ENCODE results near the gene GALNTL6.

- TF ChIP-seq BHLHE40 (IDR thresholded peaks at IDR 0.05; ENCODE audit: borderline replicate concordance) (no peak), ELF4 (IDR thresholded peaks at IDR 0.05) (no peak), TARDBP (IDR thresholded peaks at IDR 0.05) (no peak), ZNF384 (IDR thresholded peaks at IDR 0.05) (no peak), LEF1 (IDR thresholded peaks at IDR 0.05; ENCODE audit: borderline replicate concordance) (no peak)
Observed at GRCh38 chr4:172096786-172097185, 283.6 kb downstream of the GALNTL6 start.
